Measurements from ENCODE around the gene RASA1.

Gene RASA1

GRCh38 chr5:87399720-87400119, 132.0 kb downstream of the RASA1 start:
- Histone ChIP-seq H3K4me3 (ENCODE audit: low read length) (no peak overlapping the region), H3K9me2 (replicated peaks; ENCODE audit: control insufficient read depth, low read length) (no peaks in the 10 kb centered on the region), H3K9me3 (ENCODE audit: control insufficient read depth, insufficient read depth, low read length) (no peaks in the 10 kb centered on the region), H4K20me1 (ENCODE audit: control insufficient read depth, insufficient read depth, low read depth, low read length) (peaks cover 8% of the 10 kb centered on the region; the same call in 1 of the 2 replicates), H3K79me2 (ENCODE audit: control insufficient read depth, low read length) (peaks cover 26% of the 10 kb centered on the region), H3K36me3 (ENCODE audit: control insufficient read depth, low read length) (peaks cover 92% of the 10 kb centered on the region), H3K27me3 (ENCODE audit: control insufficient read depth, low read length) (no peaks in the 10 kb centered on the region), H3K4me1 (ENCODE audit: control insufficient read depth, low read length) (peaks cover 7% of the 10 kb centered on the region), H3K4me2 (ENCODE audit: low read length) (no peak overlapping the region), H3K27ac (ENCODE audit: low read depth, low read length) (no peak overlapping the region), H3F3A (ENCODE audit: control insufficient read depth, insufficient read depth) (peaks cover 28% of the 10 kb centered on the region)
- TF ChIP-seq, protein P1, sequence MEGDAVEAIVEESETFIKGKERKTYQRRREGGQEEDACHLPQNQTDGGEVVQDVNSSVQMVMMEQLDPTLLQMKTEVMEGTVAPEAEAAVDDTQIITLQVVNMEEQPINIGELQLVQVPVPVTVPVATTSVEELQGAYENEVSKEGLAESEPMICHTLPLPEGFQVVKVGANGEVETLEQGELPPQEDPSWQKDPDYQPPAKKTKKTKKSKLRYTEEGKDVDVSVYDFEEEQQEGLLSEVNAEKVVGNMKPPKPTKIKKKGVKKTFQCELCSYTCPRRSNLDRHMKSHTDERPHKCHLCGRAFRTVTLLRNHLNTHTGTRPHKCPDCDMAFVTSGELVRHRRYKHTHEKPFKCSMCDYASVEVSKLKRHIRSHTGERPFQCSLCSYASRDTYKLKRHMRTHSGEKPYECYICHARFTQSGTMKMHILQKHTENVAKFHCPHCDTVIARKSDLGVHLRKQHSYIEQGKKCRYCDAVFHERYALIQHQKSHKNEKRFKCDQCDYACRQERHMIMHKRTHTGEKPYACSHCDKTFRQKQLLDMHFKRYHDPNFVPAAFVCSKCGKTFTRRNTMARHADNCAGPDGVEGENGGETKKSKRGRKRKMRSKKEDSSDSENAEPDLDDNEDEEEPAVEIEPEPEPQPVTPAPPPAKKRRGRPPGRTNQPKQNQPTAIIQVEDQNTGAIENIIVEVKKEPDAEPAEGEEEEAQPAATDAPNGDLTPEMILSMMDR (IDR thresholded peaks at IDR 0.05; ENCODE audit: low read depth, low read length, poor library complexity, severe bottlenecking) = no peak
- TF ChIP-seq EZH2phosphoT487 (IDR thresholded peaks at IDR 0.05; ENCODE audit: borderline replicate concordance, low read length) = no peak

GRCh38 chr5:87400305-87400899, 132.7 kb downstream of the RASA1 start:
- Histone ChIP-seq H3K4me3 (ENCODE audit: low read length) (no peak overlapping the region), H3K27me3 (ENCODE audit: control insufficient read depth, low read length) (no peaks in the 10 kb centered on the region), H4K20me1 (ENCODE audit: control insufficient read depth, insufficient read depth, low read depth, low read length) (peaks cover 8% of the 10 kb centered on the region; the same call in 1 of the 2 replicates), H3F3A (ENCODE audit: control insufficient read depth, insufficient read depth) (peaks cover 28% of the 10 kb centered on the region), H3K79me2 (ENCODE audit: control insufficient read depth, low read length) (peaks cover 28% of the 10 kb centered on the region), H3K9me2 (replicated peaks; ENCODE audit: control insufficient read depth, low read length) (no peaks in the 10 kb centered on the region), H3K4me1 (ENCODE audit: control insufficient read depth, low read length) (peaks cover 7% of the 10 kb centered on the region), H3K9me3 (ENCODE audit: control insufficient read depth, insufficient read depth, low read length) (no peaks in the 10 kb centered on the region), H3K4me2 (ENCODE audit: low read length) (no peak overlapping the region), H3K27ac (ENCODE audit: low read depth, low read length) (no peak overlapping the region), H3K36me3 (ENCODE audit: control insufficient read depth, low read length) (peaks cover 92% of the 10 kb centered on the region)
- TF ChIP-seq, protein P1 (IDR thresholded peaks at IDR 0.05; ENCODE audit: low read depth, low read length, poor library complexity, severe bottlenecking) = peak; percentile 72
- TF ChIP-seq EZH2phosphoT487 (IDR thresholded peaks at IDR 0.05; ENCODE audit: borderline replicate concordance, low read length) = no peak

DNA sequence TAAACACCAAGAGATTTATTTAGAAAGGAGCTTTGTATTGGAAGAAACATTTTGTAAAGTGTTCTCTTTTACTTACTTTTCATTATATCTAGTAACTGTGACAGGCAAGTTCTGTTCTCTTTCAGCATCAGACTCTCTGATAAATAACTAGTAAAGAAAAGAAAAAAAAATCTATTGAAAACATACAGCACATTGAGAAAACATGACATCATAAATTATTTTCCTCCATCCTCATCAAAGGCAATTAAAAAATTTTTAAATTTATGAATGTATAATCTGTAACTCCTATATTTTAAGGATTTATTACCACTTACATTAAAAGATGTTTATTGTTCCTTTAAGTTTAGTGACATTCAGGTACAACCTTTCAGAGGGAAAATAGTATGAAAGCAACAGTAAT, 133.9 kb downstream of the RASA1 start:
- Histone ChIP-seq H3F3A (ENCODE audit: control insufficient read depth, insufficient read depth) (peaks cover 28% of the 10 kb centered on the region), H3K27me3 (ENCODE audit: control insufficient read depth, low read length) (no peaks in the 10 kb centered on the region), H3K9me3 (ENCODE audit: control insufficient read depth, insufficient read depth, low read length) (no peaks in the 10 kb centered on the region), H3K27ac (ENCODE audit: low read depth, low read length) (no peak overlapping the region), H3K36me3 (ENCODE audit: control insufficient read depth, low read length) (peaks cover 94% of the 10 kb centered on the region), H3K4me3 (ENCODE audit: low read length) (no peak overlapping the region), H3K9me2 (replicated peaks; ENCODE audit: control insufficient read depth, low read length) (no peaks in the 10 kb centered on the region), H3K79me2 (ENCODE audit: control insufficient read depth, low read length) (peaks cover 37% of the 10 kb centered on the region), H3K4me2 (ENCODE audit: low read length) (no peak overlapping the region), H3K4me1 (ENCODE audit: control insufficient read depth, low read length) (peaks cover 7% of the 10 kb centered on the region), H4K20me1 (ENCODE audit: control insufficient read depth, insufficient read depth, low read depth, low read length) (peaks cover 13% of the 10 kb centered on the region; the same call in 1 of the 2 replicates)
- TF ChIP-seq, protein P1 (IDR thresholded peaks at IDR 0.05; ENCODE audit: low read depth, low read length, poor library complexity, severe bottlenecking) = no peak
- no peak for TF ChIP-seq EZH2phosphoT487 (IDR thresholded peaks at IDR 0.05; ENCODE audit: borderline replicate concordance, low read length)

All from DOHH2 (cell line).